ENCODE results near the gene SPTAN1.

DNA sequence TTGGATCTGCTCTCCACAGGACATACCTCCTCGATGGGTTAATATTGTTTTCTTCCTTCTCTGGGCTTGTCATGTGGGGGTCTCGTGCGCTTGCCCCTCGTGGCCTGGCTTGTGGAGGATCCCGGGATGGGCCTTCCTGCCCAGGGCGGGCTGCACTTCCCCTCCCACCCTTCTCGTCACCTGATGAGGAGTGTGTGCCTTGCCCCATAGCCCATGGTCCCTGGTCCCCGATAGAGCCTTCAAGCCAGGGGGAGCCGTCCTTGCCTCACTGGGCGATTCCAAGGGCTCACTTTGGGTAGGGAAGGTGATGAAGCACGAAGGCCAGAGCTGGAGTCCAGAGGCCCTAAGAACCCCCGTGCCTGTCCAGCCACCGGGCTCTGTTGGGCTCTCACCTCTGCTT is 75.5 kb downstream of the SPTAN1 start:
- TF ChIP-seq POLR2A (IDR thresholded peaks at IDR 0.05; ENCODE audit: low read length) (no peak), GATA1 (IDR thresholded peaks at IDR 0.05; ENCODE audit: low read depth, low read length) (no peak)

All from erythroblast (primary cell).